ENCODE measurements around the gene BTNL2.

GRCh38 chr6:32436186-32436585 lies 29.2 kb upstream of the BTNL2 start:
- TF ChIP-seq CTCF (IDR thresholded peaks at IDR 0.05) (no peak), ZFP36 (IDR thresholded peaks at IDR 0.05; ENCODE audit: borderline replicate concordance, partially characterized antibody) (no peak), JUN (IDR thresholded peaks at IDR 0.05) (no peak), KDM1A (IDR thresholded peaks at IDR 0.05; ENCODE audit: low read depth) (no peak), POLR2AphosphoS2 (conservative IDR thresholded peaks at IDR 0.05; ENCODE audit: low read length) (no peak), ZC3H11A (IDR thresholded peaks at IDR 0.05) (no peak), POLR2A (IDR thresholded peaks at IDR 0.05; ENCODE audit: low read length) (no peak), CHD2 (IDR thresholded peaks at IDR 0.05; ENCODE audit: low read length, partially characterized antibody) (no peak)
- TF ChIP-seq, protein P1, sequence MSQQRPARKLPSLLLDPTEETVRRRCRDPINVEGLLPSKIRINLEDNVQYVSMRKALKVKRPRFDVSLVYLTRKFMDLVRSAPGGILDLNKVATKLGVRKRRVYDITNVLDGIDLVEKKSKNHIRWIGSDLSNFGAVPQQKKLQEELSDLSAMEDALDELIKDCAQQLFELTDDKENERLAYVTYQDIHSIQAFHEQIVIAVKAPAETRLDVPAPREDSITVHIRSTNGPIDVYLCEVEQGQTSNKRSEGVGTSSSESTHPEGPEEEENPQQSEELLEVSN (IDR thresholded peaks at IDR 0.05; ENCODE audit: borderline replicate concordance, low read depth): no peak
- TF ChIP-seq, protein P2, sequence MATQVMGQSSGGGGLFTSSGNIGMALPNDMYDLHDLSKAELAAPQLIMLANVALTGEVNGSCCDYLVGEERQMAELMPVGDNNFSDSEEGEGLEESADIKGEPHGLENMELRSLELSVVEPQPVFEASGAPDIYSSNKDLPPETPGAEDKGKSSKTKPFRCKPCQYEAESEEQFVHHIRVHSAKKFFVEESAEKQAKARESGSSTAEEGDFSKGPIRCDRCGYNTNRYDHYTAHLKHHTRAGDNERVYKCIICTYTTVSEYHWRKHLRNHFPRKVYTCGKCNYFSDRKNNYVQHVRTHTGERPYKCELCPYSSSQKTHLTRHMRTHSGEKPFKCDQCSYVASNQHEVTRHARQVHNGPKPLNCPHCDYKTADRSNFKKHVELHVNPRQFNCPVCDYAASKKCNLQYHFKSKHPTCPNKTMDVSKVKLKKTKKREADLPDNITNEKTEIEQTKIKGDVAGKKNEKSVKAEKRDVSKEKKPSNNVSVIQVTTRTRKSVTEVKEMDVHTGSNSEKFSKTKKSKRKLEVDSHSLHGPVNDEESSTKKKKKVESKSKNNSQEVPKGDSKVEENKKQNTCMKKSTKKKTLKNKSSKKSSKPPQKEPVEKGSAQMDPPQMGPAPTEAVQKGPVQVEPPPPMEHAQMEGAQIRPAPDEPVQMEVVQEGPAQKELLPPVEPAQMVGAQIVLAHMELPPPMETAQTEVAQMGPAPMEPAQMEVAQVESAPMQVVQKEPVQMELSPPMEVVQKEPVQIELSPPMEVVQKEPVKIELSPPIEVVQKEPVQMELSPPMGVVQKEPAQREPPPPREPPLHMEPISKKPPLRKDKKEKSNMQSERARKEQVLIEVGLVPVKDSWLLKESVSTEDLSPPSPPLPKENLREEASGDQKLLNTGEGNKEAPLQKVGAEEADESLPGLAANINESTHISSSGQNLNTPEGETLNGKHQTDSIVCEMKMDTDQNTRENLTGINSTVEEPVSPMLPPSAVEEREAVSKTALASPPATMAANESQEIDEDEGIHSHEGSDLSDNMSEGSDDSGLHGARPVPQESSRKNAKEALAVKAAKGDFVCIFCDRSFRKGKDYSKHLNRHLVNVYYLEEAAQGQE (IDR thresholded peaks at IDR 0.05): no peak

All from A549 (cell line).